WTC11 (cell line): ENCODE data around the gene CSRNP3.

Experiments used
- ARID4B ChIP-seq: sonication (generic); formaldehyde crosslinking; IDR thresholded peaks from 2 replicates; pipeline ENCODE4 v1.8.0; 2023; ENCODE audit warnings: missing genetic modification reagents, mild to moderate bottlenecking, borderline replicate concordance
- CTCF ChIP-seq: fragments of 200-600 bp; IDR thresholded peaks from 2 replicates; pipeline ENCODE4 v1.8.0; 2022; ENCODE audit warnings: antibody characterized with exemption
- E2F4 ChIP-seq: sonication (generic); formaldehyde crosslinking; IDR thresholded peaks from 2 replicates; pipeline ENCODE4 v1.8.1; 2022; ENCODE audit warnings: low read depth, mild to moderate bottlenecking, moderate library complexity, missing genetic modification reagents, borderline replicate concordance
- ESRRA ChIP-seq: sonication (generic); formaldehyde crosslinking; IDR thresholded peaks from 2 replicates; pipeline ENCODE4 v1.8.1; 2022; ENCODE audit warnings: mild to moderate bottlenecking, missing genetic modification reagents, borderline replicate concordance
- IRF2 ChIP-seq: sonication (generic); formaldehyde crosslinking; IDR thresholded peaks from 2 replicates; pipeline ENCODE4 v1.8.0; 2022; ENCODE audit warnings: low read depth, missing genetic modification reagents, borderline replicate concordance
- ZMAT4 ChIP-seq: fragments of 250-450 bp; sonication (Bioruptor Pico); IDR thresholded peaks from 2 replicates; pipeline ENCODE4 v1.9.0; 2021; ENCODE audit warnings: mild to moderate bottlenecking
- ZNF219 ChIP-seq: sonication (generic); formaldehyde crosslinking; IDR thresholded peaks from 2 replicates; pipeline ENCODE4 v1.8.0; 2023; ENCODE audit warnings: missing genetic modification reagents, mild to moderate bottlenecking, borderline replicate concordance
- ZNF396 ChIP-seq: fragments of 250-450 bp; sonication (Bioruptor Pico); IDR thresholded peaks from 2 replicates; pipeline ENCODE4 v1.8.0; 2021; ENCODE audit warnings: mild to moderate bottlenecking, moderate library complexity, borderline replicate concordance
- TF ChIP-seq, protein P1 (sequence below): fragments of 250-450 bp; sonication (Bioruptor Pico); conservative IDR thresholded peaks from 2 replicates; pipeline ENCODE4 v1.9.0; 2021; ENCODE audit warnings: mild to moderate bottlenecking

GRCh38 chr2:165584126-165584654 lies 114.7 kb downstream of the CSRNP3 start:
- TF ChIP-seq ZNF219 (CRISPR knock-in tag) (no peak), ARID4B (CRISPR knock-in tag) (no peak), CTCF (no peak), IRF2 (CRISPR knock-in tag) (no peak), ZNF396 (CRISPR knock-in tag) (no peak), E2F4 (CRISPR knock-in tag) (no peak), ZMAT4 (CRISPR knock-in tag) (no peak), ESRRA (no peak)
- TF ChIP-seq, protein P1, sequence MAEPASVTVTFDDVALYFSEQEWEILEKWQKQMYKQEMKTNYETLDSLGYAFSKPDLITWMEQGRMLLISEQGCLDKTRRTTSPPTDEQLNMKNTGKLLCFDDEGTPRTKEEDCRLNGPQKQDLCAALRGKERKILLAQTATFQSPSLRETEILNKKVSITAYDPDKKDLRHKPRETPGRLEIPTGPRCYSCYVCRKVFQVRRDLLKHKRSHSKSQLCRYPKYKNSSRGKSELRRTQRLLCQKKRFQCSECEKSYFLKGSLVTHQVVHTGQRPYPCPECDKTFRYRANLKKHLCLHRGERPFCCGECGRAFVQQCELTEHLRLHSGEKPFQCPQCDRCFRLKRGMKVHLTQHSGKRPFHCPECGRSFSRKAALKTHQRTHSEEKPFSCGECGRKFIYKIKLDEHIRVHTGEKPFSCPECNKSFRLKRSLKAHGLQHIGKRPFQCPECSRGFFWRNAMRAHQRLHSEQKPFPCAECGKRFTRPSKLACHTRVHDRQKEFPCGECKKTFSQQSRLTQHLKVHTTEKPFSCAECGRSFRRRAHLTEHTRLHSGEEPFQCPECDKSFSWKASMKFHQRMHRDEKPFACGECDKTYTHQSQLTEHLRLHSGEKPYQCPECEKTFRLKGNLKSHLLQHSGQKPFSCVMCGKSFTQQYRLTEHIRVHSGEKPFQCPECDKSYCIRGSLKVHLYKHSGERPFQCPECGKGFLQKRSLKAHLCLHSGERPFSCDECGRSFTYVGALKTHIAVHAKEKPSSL (CRISPR knock-in tag) = no peak
